HepG2 (cell line): Measurements from ENCODE around the gene CLIC5. TPM values are rescaled to one million over a fixed set of nuclear protein-coding genes. Genes with fewer than 3 reads are reported as not detected.

ENCODE experiments used
- ATAC-seq: fragments of 200-7000 bp; cut with Tn5 transposase; 3 replicates; pipeline ENCODE4 v1.9.1; 2020; ENCODE audit warnings: mild to moderate bottlenecking, moderate library complexity
- BruUV-seq: library from RNA; stranded (reverse); fragments of 400-500 nt; replicated peaks from 2 replicates; lab custom pipeline; 2021; lab: Mats Ljungman, UMichigan
- CTCF ChIA-PET: fragments of 300-600 bp; formaldehyde crosslinking; extraction: SDS; loops from one replicate; lab custom pipeline; 2021; ENCODE audit warnings: low total read pairs, inconsistent platforms, low intra/inter-chr PET ratio; lab: Yijun Ruan, JAX
- POLR2A ChIA-PET: fragments of 350-600 bp; sonication (Branson Sonifier 250); formaldehyde crosslinking; loops from one replicate; lab custom pipeline; 2020; ENCODE audit warnings: antibody characterized with exemption, inconsistent platforms; lab: Yijun Ruan, JAX
- DNase-seq: peaks from one replicate; pipeline ENCODE4 v3.0.0-alpha.2; 2015; ENCODE audit warnings: low spot score
- FAIRE-seq: peaks from 3 replicates; lab custom pipeline; 2011; peaks lifted over from hg19 to GRCh38; lab: Jason Lieb, UNC
- H2AFZ ChIP-seq: one replicate; pipeline ENCODE4 v1.6.1; 2011; ENCODE audit warnings: low read length, inconsistent platforms
- H3K27ac ChIP-seq: fragments of 300-600 bp; 3 replicates; pipeline ENCODE4 v1.8.0; 2011; ENCODE audit warnings: mixed run types, mild to moderate bottlenecking, mixed read lengths, low read length, inconsistent platforms; ENCODE audit not compliant: insufficient read depth; ENCODE audit errors: extremely low read length
- H3K27me3 ChIP-seq, 2 experiments: fragments of 200-600 bp in 1 of 2; 2 replicates in 1 of 2; 3 replicates in 1 of 2; pipeline versions ENCODE4 v1.6.0 to v1.8.0; 2011; ENCODE audit warnings: low read length in 2 of 2, mild to moderate bottlenecking in 2 of 2, moderate library complexity in 2 of 2, inconsistent platforms in 1 of 2; ENCODE audit not compliant: insufficient read depth in 2 of 2, control insufficient read depth in 1 of 2
- H3K36me3 ChIP-seq, 2 experiments: fragments of 200-600 bp in 1 of 2; replicated peaks in 1 of 2; 2 replicates in 1 of 2; 3 replicates in 1 of 2; pipeline versions ENCODE4 v1.5.1 to v1.8.0; 2011; ENCODE audit warnings: low read length in 2 of 2, inconsistent platforms in 1 of 2; ENCODE audit not compliant: insufficient read depth in 2 of 2, control insufficient read depth in 1 of 2
- H3K4me1 ChIP-seq: 2 replicates; pipeline ENCODE4 v1.5.1; 2012; ENCODE audit warnings: low read length, inconsistent platforms; ENCODE audit not compliant: insufficient read depth
- H3K4me2 ChIP-seq: 2 replicates; pipeline ENCODE4 v1.6.0; 2011; ENCODE audit warnings: low read depth, low read length, inconsistent platforms
- H3K4me3 ChIP-seq, 3 experiments: fragments of 200-600 bp in 1 of 3; sonication (generic), shearing (Covaris generic) in 1 of 3; replicated peaks in 1 of 3; 2 replicates each; pipeline ENCODE4 v1.5.1; 2011 to 2016; ENCODE audit warnings: low read length in 3 of 3, inconsistent platforms in 2 of 3, low read depth in 2 of 3, mild to moderate bottlenecking in 2 of 3, control low read depth in 1 of 3, mixed read lengths in 1 of 3; ENCODE audit not compliant: insufficient read depth in 1 of 3
- H3K79me2 ChIP-seq: one replicate; pipeline ENCODE4 v1.6.1; 2011; ENCODE audit warnings: low read length, inconsistent platforms; ENCODE audit not compliant: insufficient read depth
- H3K9ac ChIP-seq: 2 replicates; pipeline ENCODE4 v1.6.0; 2011; ENCODE audit warnings: mild to moderate bottlenecking, low read depth, low read length, inconsistent platforms; ENCODE audit not compliant: insufficient read depth
- H3K9me3 ChIP-seq: 2 replicates; pipeline ENCODE4 v1.5.1; 2012; ENCODE audit warnings: mild to moderate bottlenecking, low read length
- H4K20me1 ChIP-seq: 2 replicates; pipeline ENCODE4 v1.6.0; 2011; ENCODE audit warnings: inconsistent platforms, mild to moderate bottlenecking, low read length, moderate library complexity; ENCODE audit not compliant: insufficient read depth
- BCLAF1 ChIP-seq: fragments of 450-650 bp; IDR thresholded peaks from 2 replicates; pipeline ENCODE4 v1.6.1; 2017; ENCODE audit warnings: mild to moderate bottlenecking
- CENPX ChIP-seq: sonication (generic); formaldehyde crosslinking; IDR thresholded peaks from 2 replicates; pipeline ENCODE4 v1.9.0; 2021; ENCODE audit warnings: mild to moderate bottlenecking, missing genetic modification reagents, moderate library complexity
- DPF2 ChIP-seq: sonication (generic); formaldehyde crosslinking; IDR thresholded peaks from 2 replicates; pipeline ENCODE4 v1.4.0; 2020; ENCODE audit warnings: mild to moderate bottlenecking, low read depth, missing genetic modification reagents, borderline replicate concordance
- FOXK2 ChIP-seq: fragments of 450-650 bp; IDR thresholded peaks from 2 replicates; pipeline ENCODE4 v1.6.1; 2016
- HMG20A ChIP-seq: IDR thresholded peaks from 2 replicates; pipeline ENCODE4 v1.6.1; 2016; ENCODE audit warnings: borderline replicate concordance
- KMT2A ChIP-seq: sonication (generic); formaldehyde crosslinking; IDR thresholded peaks from 2 replicates; pipeline ENCODE4 v1.4.0; 2020; ENCODE audit warnings: missing genetic modification reagents
- MAFG ChIP-seq: sonication (generic); formaldehyde crosslinking; IDR thresholded peaks from 2 replicates; pipeline ENCODE4 v1.5.1; 2020; ENCODE audit warnings: mild to moderate bottlenecking, missing genetic modification reagents
- PCBP1 ChIP-seq: fragments of 200-400 bp; formaldehyde crosslinking; IDR thresholded peaks from 2 replicates; pipeline ENCODE4 v1.6.1; 2017; ENCODE audit warnings: mild to moderate bottlenecking, low read depth, low read length, borderline replicate concordance
- RERE ChIP-seq: IDR thresholded peaks from 2 replicates; pipeline ENCODE4 v1.6.1; 2016; ENCODE audit warnings: low read depth, missing genetic modification reagents, missing compliant biosample characterization
- ZKSCAN5 ChIP-seq: sonication (generic); formaldehyde crosslinking; IDR thresholded peaks from 2 replicates; pipeline ENCODE4 v1.5.1; 2020; ENCODE audit warnings: mild to moderate bottlenecking, missing genetic modification reagents
- ZNF530 ChIP-seq: sonication (generic); formaldehyde crosslinking; IDR thresholded peaks from 2 replicates; pipeline ENCODE4 v1.5.0; 2020; ENCODE audit warnings: low read depth, mild to moderate bottlenecking, missing genetic modification reagents
- ZNF691 ChIP-seq: sonication (generic); formaldehyde crosslinking; IDR thresholded peaks from 2 replicates; pipeline ENCODE4 v1.4.0; 2020; ENCODE audit warnings: missing genetic modification reagents, low read depth, mild to moderate bottlenecking, borderline replicate concordance
- ZNF816 ChIP-seq: sonication (generic); formaldehyde crosslinking; IDR thresholded peaks from 2 replicates; pipeline ENCODE4 v1.8.0; 2022; ENCODE audit warnings: missing genetic modification reagents, mild to moderate bottlenecking, borderline replicate concordance
- WGBS: methylation state at CpG from one replicate; pipeline ENCODE4 v1.1.6; 2017; ENCODE audit warnings: low lambda C conversion rate; 5-methylcytosine and 5-hydroxymethylcytosine counted together
- in situ Hi-C: cut with HindIII; loops from 2 replicates; pipeline ENCODE4 v1.10.0; 2017; ENCODE audit warnings: low pct_unique_long_range_greater_than_20kb; ENCODE audit not compliant: extremely low pct_ligation_motif_present
- intact Hi-C: fragments of 100-400 bp; cut with micrococcal nuclease; formaldehyde crosslinking; loops from one replicate; pipeline ENCODE4 v1.10.0; 2022; ENCODE audit not compliant: unreplicated experiment
- polyA plus RNA-seq, 8 experiments: library from polyadenylated mRNA; depleted of rRNA in 3 of 8; stranded (reverse) in 7 of 8; unstranded in 1 of 8; fragments of >200 nt; fragmentation: Illumina TruSeq in 4 of 8; extraction: Trizol in 4 of 8; gene quantifications; 2 replicates each; pipeline versions ENCODE4 v1.2.1 to v1.2.3, GENCODE V29; 2011 to 2016; ENCODE audit warnings: low read depth in 4 of 8, missing spikeins in 1 of 8, mixed read lengths in 1 of 8; ENCODE audit not compliant: insufficient read depth in 1 of 8
- total RNA-seq, 5 experiments: library from RNA; depleted of rRNA; stranded (reverse); fragments of >200 nt; fragmentation: Illumina TruSeq; extraction: Trizol; gene quantifications; 2 replicates each; pipeline ENCODE4 v1.2.3, GENCODE V29; 2016; ENCODE audit warnings: low read depth in 1 of 5
- TF ChIP-seq, protein P1 (sequence below): sonication (generic); formaldehyde crosslinking; IDR thresholded peaks from 2 replicates; pipeline ENCODE4 v1.4.0; 2020; ENCODE audit warnings: missing genetic modification reagents

CLIC5 gene
- total and polyA plus RNA-seq, 2 of the 13 experiments (the other 11 are each of a cell fraction or from before 2014, with no cell fraction given): not detected

DNA sequence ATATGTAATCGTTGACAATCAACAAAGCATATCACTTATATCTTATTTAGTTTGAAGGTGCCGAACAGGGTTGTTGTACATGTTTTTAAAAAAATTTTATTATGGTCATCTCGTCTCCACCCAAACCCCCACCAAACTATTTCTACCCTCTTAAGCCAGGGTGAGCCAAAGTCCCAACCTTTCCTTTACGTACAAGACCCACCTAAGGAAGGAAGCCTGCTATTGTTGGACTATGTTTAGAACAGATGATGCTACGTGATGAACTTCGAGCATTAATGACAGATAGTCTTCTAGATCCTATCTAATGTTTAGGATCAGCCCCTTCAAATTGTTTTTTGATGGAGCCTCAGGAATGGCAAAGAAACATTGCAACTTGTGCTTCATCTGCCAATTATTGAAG, 44.4 kb downstream of the CLIC5 start (continued):
- TF ChIP-seq ZNF816 (CRISPR knock-in tag): no peak
- TF ChIP-seq, protein P1, sequence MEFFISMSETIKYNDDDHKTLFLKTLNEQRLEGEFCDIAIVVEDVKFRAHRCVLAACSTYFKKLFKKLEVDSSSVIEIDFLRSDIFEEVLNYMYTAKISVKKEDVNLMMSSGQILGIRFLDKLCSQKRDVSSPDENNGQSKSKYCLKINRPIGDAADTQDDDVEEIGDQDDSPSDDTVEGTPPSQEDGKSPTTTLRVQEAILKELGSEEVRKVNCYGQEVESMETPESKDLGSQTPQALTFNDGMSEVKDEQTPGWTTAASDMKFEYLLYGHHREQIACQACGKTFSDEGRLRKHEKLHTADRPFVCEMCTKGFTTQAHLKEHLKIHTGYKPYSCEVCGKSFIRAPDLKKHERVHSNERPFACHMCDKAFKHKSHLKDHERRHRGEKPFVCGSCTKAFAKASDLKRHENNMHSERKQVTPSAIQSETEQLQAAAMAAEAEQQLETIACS (CRISPR knock-in tag): no peak
- no peak for TF ChIP-seq BCLAF1

DNA sequence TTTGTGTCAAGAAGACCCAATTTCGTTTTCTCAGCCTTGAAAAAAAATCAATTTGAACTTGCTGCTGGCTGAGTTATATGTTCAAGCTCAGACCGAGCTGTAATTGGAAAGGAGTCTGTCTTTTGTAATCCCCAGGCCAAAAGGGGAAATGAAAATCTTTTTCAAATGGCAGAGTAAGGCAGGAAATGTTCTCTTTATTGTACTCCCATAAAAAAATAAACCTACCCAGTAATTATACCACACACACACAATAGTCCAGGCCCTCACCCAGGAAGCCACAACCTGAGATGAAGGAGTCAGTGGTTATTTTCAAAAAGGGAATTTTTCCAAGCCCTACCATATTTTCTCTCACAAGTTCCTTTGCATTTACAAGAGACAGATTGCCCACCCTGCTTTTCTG, 45.3 kb downstream of the CLIC5 start:
- Histone ChIP-seq H3K9me3 (peaks cover 5% of the 10 kb centered on the region; the same call in 1 of the 2 replicates), H3K36me3 (no peaks in the 10 kb centered on the region), H3K27ac (no peak overlapping the region), H3K79me2 (no peaks in the 10 kb centered on the region), H3K27me3 (no peaks in the 10 kb centered on the region), H3K4me2 (no peak overlapping the region), H2AFZ (no peak overlapping the region), H3K4me1 (no peaks in the 10 kb centered on the region), H3K9ac (no peak overlapping the region), H4K20me1 (no peaks in the 10 kb centered on the region), H3K4me3 (no peak overlapping the region)
- in situ Hi-C loops (no loop called here), intact Hi-C loops (no loop called here)
- CTCF ChIA-PET: no interaction called here
- ATAC-seq: no peak
- FAIRE-seq: no peak
- no TSS peak for BruUV-seq
- POLR2A ChIA-PET: no interaction called here
- no peak for DNase-seq
- WGBS: 0% methylated on average over 2 of the region's 2 CpGs
- TF ChIP-seq HMG20A (CRISPR knock-in tag): no peak
- no peak for TF ChIP-seq PCBP1
- no peak for TF ChIP-seq ZKSCAN5 (CRISPR knock-in tag)
- TF ChIP-seq FOXK2: no peak
- no peak for TF ChIP-seq RERE (CRISPR knock-in tag)
- TF ChIP-seq ZNF530: no peak
- no peak for TF ChIP-seq ZNF691 (CRISPR knock-in tag)
- TF ChIP-seq MAFG (CRISPR knock-in tag): no peak
- no peak for TF ChIP-seq CENPX (CRISPR knock-in tag)
- no peak for TF ChIP-seq KMT2A
- no peak for TF ChIP-seq DPF2 (CRISPR knock-in tag)
